DOHH2 (cell line): ENCODE measurements around the gene HLA-DRB1.

Source experiments
- H3F3A ChIP-seq: fragments of 200-600 bp; sonication (generic), shearing (Covaris generic); 2 replicates; pipeline ENCODE4 v1.6.0; 2016; ENCODE audit warnings: antibody characterized with exemption, mild to moderate bottlenecking; ENCODE audit not compliant: control insufficient read depth, insufficient read depth
- H3K27ac ChIP-seq: fragments of 200-600 bp; sonication (generic); 2 replicates; pipeline ENCODE4 v1.5.1; 2014; ENCODE audit warnings: low read depth, mild to moderate bottlenecking, low read length, moderate library complexity
- H3K27me3 ChIP-seq: fragments of 200-600 bp; sonication (generic); 2 replicates; pipeline ENCODE4 v1.6.1; 2014; ENCODE audit warnings: mild to moderate bottlenecking, low read length, mixed read lengths; ENCODE audit not compliant: control insufficient read depth
- H3K36me3 ChIP-seq: fragments of 200-600 bp; sonication (generic); 2 replicates; pipeline ENCODE4 v1.6.1; 2014; ENCODE audit warnings: mild to moderate bottlenecking, low read length, moderate library complexity, mixed read lengths; ENCODE audit not compliant: control insufficient read depth
- H3K4me1 ChIP-seq: fragments of 200-600 bp; sonication (generic); 2 replicates; pipeline ENCODE4 v1.6.1; 2014; ENCODE audit warnings: mild to moderate bottlenecking, low read length, mixed read lengths; ENCODE audit not compliant: control insufficient read depth
- H3K4me2 ChIP-seq: fragments of 200-600 bp; sonication (generic); 2 replicates; pipeline ENCODE4 v1.6.0; 2014; ENCODE audit warnings: mild to moderate bottlenecking, low read length, moderate library complexity
- H3K4me3 ChIP-seq: fragments of 200-600 bp; sonication (generic); 2 replicates; pipeline ENCODE4 v1.5.1; 2014; ENCODE audit warnings: mild to moderate bottlenecking, low read length, mixed read lengths
- H3K79me2 ChIP-seq: fragments of 200-600 bp; sonication (generic); 2 replicates; pipeline ENCODE4 v1.6.1; 2014; ENCODE audit warnings: mild to moderate bottlenecking, low read length, mixed read lengths; ENCODE audit not compliant: control insufficient read depth
- H3K9me2 ChIP-seq: fragments of 200-600 bp; sonication (generic); replicated peaks from 2 replicates; pipeline ENCODE4 v1.6.1; 2014; ENCODE audit warnings: mild to moderate bottlenecking, low read length, mixed read lengths; ENCODE audit not compliant: control insufficient read depth
- H3K9me3 ChIP-seq: fragments of 200-600 bp; sonication (generic); 2 replicates; pipeline ENCODE4 v1.6.1; 2014; ENCODE audit warnings: antibody characterized with exemption, low read length, mixed read lengths; ENCODE audit not compliant: control insufficient read depth, insufficient read depth
- H4K20me1 ChIP-seq: fragments of 200-600 bp; sonication (generic); 2 replicates; pipeline ENCODE4 v1.6.0; 2014; ENCODE audit warnings: low read depth, mild to moderate bottlenecking, antibody characterized with exemption, low read length, moderate library complexity; ENCODE audit not compliant: control insufficient read depth, insufficient read depth
- CTCF ChIP-seq: fragments of 200-600 bp; sonication (generic); IDR thresholded peaks from one replicate; pipeline ENCODE4 v1.5.1; 2014; ENCODE audit warnings: antibody characterized with exemption, mild to moderate bottlenecking, low read depth, low read length; ENCODE audit not compliant: poor library complexity, severe bottlenecking
- EZH2phosphoT487 ChIP-seq: fragments of 200-600 bp; sonication (generic); IDR thresholded peaks from 2 replicates; pipeline ENCODE4 v1.6.1; 2017; ENCODE audit warnings: borderline replicate concordance, mild to moderate bottlenecking, antibody characterized with exemption, low read length, moderate library complexity, mixed read lengths

The HLA-DRB1 gene

GRCh38 chr6:32610682-32611296 lies 21.1 kb upstream of the HLA-DRB1 start:
- H3K27me3 ChIP-seq, result no peaks in the 10 kb centered on the region
- H3K36me3 ChIP-seq, result no peaks in the 10 kb centered on the region
- no peaks in the 10 kb centered on the region for H3K9me3 ChIP-seq
- no peaks in the 10 kb centered on the region for H3K79me2 ChIP-seq
- H3K27ac ChIP-seq, result no peak overlapping the region
- H3K9me2 ChIP-seq, result no peaks in the 10 kb centered on the region
- TF ChIP-seq CTCF, result no peak
- no peak for TF ChIP-seq EZH2phosphoT487
- no peak overlapping the region for H3K4me2 ChIP-seq
- peaks cover 15% of the 10 kb centered on the region for H3K4me1 ChIP-seq
- no peak overlapping the region for H3K4me3 ChIP-seq
- no peaks in the 10 kb centered on the region for H3F3A ChIP-seq
- H4K20me1 ChIP-seq, result no peaks in the 10 kb centered on the region

- no peak for TF ChIP-seq CTCF
- TF ChIP-seq EZH2phosphoT487, result no peak
- Histone ChIP-seq H3F3A (no peaks in the 10 kb centered on the region), H3K36me3 (no peaks in the 10 kb centered on the region), H3K4me1 (peaks cover 16% of the 10 kb centered on the region), H3K27ac (no peak overlapping the region), H3K9me2 (no peaks in the 10 kb centered on the region), H3K79me2 (no peaks in the 10 kb centered on the region), H3K4me2 (peak overlapping the region; percentile 48), H3K27me3 (no peaks in the 10 kb centered on the region), H4K20me1 (no peaks in the 10 kb centered on the region), H3K4me3 (peak overlapping the region; percentile 30), H3K9me3 (no peaks in the 10 kb centered on the region)
Observed at GRCh38 chr6:32609731-32610640, 20.3 kb upstream of the HLA-DRB1 start.

- TF ChIP-seq CTCF, result no peak
- TF ChIP-seq EZH2phosphoT487, result no peak
- Histone ChIP-seq H3K4me1 (peaks cover 22% of the 10 kb centered on the region), H3F3A (no peaks in the 10 kb centered on the region), H3K36me3 (no peaks in the 10 kb centered on the region), H3K27ac (no peak overlapping the region), H3K9me2 (no peaks in the 10 kb centered on the region), H4K20me1 (no peaks in the 10 kb centered on the region), H3K4me3 (peak overlapping the region; percentile 30; the same call in 1 of the 2 replicates), H3K9me3 (no peaks in the 10 kb centered on the region), H3K79me2 (no peaks in the 10 kb centered on the region), H3K27me3 (no peaks in the 10 kb centered on the region), H3K4me2 (peak overlapping the region; percentile 48)
Observed at GRCh38 chr6:32609391-32609730, 19.7 kb upstream of the HLA-DRB1 start.
